Memory B cell (primary cell): ENCODE measurements around the gene HM13.
A peak's percentile ranks its signal among the peaks of the same experiment; 100 is the strongest.
"Not testable (repeated sequence)": the region's sequence is repeated elsewhere in the genome, so short reads cannot be mapped to it uniquely, and the experiment has no call there.

ENCODE experiments used
- ATAC-seq: fragments of 150-1000 bp; cut with Tn5 transposase; 2 replicates; pipeline ENCODE4 v1.10.0; 2021; ENCODE audit warnings: low read depth, mild to moderate bottlenecking, moderate library complexity
- DNase-seq, 2 donors: peaks; one replicate each; pipeline ENCODE4 v3.0.0; 2022; ENCODE audit warnings: low spot score in 2 of 2
- H3K27ac Mint-ChIP-seq: one replicate; pipeline ENCODE4 v1.8.0; 2022; ENCODE audit warnings: mild to moderate bottlenecking, moderate library complexity, mixed read lengths
- H3K27me3 Mint-ChIP-seq: one replicate; pipeline ENCODE4 v1.8.0; 2022; ENCODE audit warnings: mixed read lengths
- H3K36me3 Mint-ChIP-seq: one replicate; pipeline ENCODE4 v1.8.0; 2022; ENCODE audit warnings: mild to moderate bottlenecking, mixed read lengths
- H3K4me1 Mint-ChIP-seq: one replicate; pipeline ENCODE4 v1.8.0; 2022; ENCODE audit warnings: mixed read lengths
- H3K4me3 Mint-ChIP-seq: one replicate; pipeline ENCODE4 v1.8.0; 2022; ENCODE audit warnings: mild to moderate bottlenecking, moderate library complexity, mixed read lengths
- H3K9me3 Mint-ChIP-seq: one replicate; pipeline ENCODE4 v1.8.0; 2022; ENCODE audit warnings: mixed read lengths

HM13 gene

DNA sequence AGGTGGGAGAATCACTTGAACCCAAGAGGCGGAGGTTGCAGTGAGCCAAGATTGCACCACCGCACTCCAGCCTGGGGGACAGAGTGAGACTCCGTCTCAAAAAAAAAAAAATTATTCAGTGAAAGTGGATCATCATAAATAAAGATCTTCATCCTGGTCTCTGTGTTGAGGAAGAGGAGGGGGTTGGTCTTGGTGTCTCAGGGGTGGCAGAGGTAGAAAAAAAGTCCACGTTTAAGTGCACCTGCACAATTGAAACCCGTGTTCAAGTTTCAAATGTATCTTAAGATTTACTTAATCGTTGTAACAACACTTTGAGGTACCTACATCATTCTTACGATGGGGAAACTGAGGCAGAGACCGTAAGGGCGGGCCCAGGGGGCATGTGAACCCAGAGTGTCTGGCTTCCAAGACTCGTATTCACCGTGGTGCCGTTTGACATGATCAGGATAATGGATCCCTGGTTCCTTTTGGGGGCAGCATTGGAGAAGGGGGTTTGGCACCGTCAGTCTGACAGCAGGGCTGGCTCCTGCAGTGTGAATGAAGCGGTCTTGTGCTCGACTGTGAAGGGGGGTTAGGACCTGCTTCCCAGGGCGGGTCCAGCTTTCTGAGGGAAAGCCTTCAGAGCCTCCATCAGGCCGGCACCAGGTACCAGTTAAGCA, 57.9 kb downstream of the HM13 start:
- DNase-seq (no peak), ATAC-seq (no peak)

DNA sequence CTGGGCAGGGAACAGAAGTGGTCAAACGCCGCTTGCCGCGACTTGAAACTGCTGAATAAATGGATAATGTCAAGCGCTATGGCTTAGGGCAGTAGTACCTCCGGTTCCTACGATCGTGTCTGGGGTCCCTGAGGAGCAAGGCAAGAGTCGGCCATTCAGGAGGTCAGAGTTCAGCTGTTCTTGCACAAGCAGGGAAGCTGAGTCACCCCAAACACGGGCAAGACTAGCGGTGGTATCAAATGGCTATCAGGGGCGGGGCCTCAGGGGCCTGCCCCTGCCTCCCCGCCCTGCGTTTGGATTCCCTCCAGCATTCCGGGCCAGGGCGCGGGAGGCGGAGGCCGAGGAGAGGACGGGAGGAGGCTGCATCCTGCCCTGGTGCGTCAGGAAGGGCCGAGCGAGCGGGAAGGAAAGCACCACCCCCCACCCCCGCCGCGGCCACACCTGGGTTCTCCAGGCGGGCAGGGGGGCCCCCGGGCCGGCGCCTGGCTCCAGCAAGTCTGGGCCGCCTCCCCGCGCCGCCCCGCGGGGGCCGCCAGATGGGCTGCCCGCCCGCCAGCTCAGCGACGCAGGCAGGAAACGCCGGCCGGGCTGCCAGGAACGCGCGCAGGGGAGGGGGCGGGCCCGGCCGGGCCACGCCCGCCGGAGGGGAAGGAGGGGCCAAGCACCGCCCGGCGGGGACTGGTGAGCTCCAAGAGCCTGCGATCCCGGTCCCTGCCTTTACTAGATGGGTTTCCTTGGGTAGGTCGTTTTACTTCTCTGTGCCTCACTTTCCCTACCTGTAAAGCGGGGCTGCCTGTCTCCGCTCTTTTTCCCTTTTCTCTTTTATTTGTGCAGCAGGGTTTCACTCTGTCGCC, 58.7 kb downstream of the HM13 start:
- ATAC-seq = peak; percentile 91
- H3K4me1 Mint-ChIP-seq = peaks cover 14% of the 10 kb centered on the region
- no peaks in the 10 kb centered on the region for H3K27me3 Mint-ChIP-seq
- H3K27ac Mint-ChIP-seq = peak overlapping the region; percentile 88
- peaks cover under 1% of the 10 kb centered on the region for H3K36me3 Mint-ChIP-seq
- DNase-seq = peak; percentile 65 to 78
- no peaks in the 10 kb centered on the region for H3K9me3 Mint-ChIP-seq
- H3K4me3 Mint-ChIP-seq = peak overlapping the region; percentile 84

More for the DNA sequence above, 57.9 kb downstream of the HM13 start:
- Mint-ChIP-seq H3K4me1 (peaks cover 21% of the 10 kb centered on the region), H3K4me3 (peak overlapping the region; percentile 84), H3K27me3 (no peaks in the 10 kb centered on the region), H3K27ac (peak overlapping the region; percentile 88), H3K9me3 (no peaks in the 10 kb centered on the region), H3K36me3 (peaks cover 2% of the 10 kb centered on the region)

DNA sequence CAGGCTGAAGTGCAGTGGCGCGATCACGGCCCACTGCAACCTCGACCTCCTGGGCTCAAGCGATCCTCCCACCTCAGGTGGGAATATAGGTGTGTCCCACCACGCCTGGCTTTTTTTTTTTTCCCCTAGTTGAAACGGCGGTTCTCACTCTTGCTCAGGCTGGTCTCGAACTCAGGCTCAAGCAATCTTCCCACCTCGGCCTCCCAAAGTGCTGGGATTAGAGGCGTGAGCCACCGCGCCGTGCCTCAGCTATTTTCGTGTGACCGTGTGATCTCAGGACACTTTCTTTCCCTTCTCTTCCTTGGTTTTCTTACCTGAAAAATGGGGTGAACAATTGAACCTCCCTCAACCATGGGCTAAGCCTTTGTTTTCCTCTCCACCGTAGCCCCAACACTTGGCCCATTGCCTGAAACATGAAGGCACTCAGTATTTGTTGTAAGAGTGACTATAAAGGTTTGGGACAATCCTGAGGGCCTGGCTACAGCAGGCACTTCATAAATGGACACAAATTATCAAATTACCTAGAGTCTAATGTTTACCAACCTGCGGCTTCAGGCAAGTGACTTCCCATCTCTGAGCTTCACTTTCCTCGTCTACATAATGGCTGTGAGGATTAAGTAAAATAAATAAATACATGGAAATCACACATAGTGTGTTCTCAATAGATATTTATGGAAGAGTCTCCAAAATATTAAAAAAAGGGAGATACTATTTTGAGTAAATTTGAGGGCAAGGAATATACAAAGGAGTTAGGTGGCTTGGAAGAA, 59.5 kb downstream of the HM13 start:
- Mint-ChIP-seq H3K36me3 (no peaks in the 10 kb centered on the region), H3K4me3 (peak overlapping the region; percentile 84), H3K27me3 (no peaks in the 10 kb centered on the region), H3K4me1 (peaks cover 14% of the 10 kb centered on the region), H3K27ac (peak overlapping the region; percentile 88), H3K9me3 (no peaks in the 10 kb centered on the region)
- no peak for DNase-seq
- ATAC-seq = no peak

DNA sequence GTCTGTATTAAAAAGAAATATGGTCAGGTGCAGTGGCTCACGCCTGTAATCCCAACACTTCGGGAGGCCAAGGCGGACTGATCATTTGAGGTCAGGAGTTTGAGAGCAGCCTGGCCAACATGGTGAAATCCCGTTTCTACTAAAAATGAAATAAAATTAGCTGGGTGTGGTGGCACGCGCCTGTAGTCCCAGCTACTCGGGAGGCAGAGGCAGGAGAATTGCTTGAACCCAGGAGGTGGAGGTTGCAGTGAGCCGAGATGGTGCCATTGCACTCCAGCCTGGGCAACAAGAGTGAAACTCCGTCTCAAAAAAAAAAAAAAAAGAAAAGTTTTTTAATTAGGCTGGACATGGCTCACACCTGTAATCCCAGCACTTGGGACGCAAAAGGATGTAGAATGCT, 60.7 kb downstream of the HM13 start:
- H3K9me3 Mint-ChIP-seq = not testable (repeated sequence)

DNA sequence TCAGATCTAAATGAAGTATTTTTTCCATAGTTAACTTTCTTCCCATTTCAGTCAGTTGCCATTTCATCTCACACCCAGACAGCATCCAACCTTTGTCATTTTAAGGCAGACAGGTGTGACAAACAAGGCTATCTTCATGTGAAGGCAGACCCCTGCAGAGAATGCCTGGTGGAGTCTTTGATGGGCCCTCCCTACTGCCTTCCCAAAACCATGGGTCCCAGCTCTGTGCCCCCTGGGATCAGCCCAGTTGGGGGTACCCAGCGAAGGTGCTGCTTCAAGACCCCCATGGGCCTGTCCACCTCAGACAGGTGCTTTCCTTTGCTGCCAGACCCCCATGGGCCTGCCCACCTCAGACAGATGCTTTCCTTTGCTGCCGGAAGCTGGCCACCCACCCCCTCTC, 62.5 kb downstream of the HM13 start:
- H3K27ac Mint-ChIP-seq = no peak overlapping the region
- ATAC-seq (no peak), DNase-seq (no peak)
- H3K36me3 Mint-ChIP-seq = no peaks in the 10 kb centered on the region
- H3K4me3 Mint-ChIP-seq = no peak overlapping the region
- peaks cover 2% of the 10 kb centered on the region for H3K27me3 Mint-ChIP-seq
- no peaks in the 10 kb centered on the region for H3K9me3 Mint-ChIP-seq
- peaks cover 14% of the 10 kb centered on the region for H3K4me1 Mint-ChIP-seq

More for the DNA sequence above, 60.7 kb downstream of the HM13 start:
- not testable (repeated sequence) for ATAC-seq, H3K27me3 Mint-ChIP-seq, H3K4me3 Mint-ChIP-seq, H3K36me3 Mint-ChIP-seq, H3K27ac Mint-ChIP-seq, DNase-seq
- H3K4me1 Mint-ChIP-seq = peaks cover 14% of the 10 kb centered on the region

DNA sequence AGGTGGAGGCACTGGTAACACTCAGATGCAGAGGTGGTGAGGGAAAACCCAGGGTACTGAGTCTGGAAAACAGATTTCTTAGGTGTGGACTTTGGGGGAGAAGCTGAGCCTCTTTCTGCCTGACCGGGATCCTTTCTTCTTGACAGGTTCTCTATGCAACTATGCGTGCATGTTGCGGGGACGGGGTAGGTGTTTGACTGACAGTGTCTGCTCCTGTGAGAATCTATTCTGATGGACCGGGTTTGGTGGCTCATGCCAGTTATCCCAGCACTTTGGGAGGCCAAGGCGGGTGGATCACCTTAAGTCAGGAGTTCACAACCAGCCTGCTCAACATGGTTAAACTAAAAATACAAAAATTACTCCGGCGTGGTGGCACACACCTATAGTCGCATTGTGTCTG, 63.0 kb downstream of the HM13 start:
- no peak for DNase-seq
- no peak for ATAC-seq
- Mint-ChIP-seq H3K9me3 (no peaks in the 10 kb centered on the region), H3K27me3 (peaks cover 2% of the 10 kb centered on the region), H3K4me1 (peaks cover 12% of the 10 kb centered on the region), H3K27ac (no peak overlapping the region), H3K4me3 (no peak overlapping the region), H3K36me3 (no peaks in the 10 kb centered on the region)

GRCh38 chr20:31578448-31579138, 64.4 kb downstream of the HM13 start:
- H3K4me1 Mint-ChIP-seq = peaks cover 5% of the 10 kb centered on the region
- no peaks in the 10 kb centered on the region for H3K9me3 Mint-ChIP-seq
- H3K27ac Mint-ChIP-seq = no peak overlapping the region
- H3K27me3 Mint-ChIP-seq = peaks cover 2% of the 10 kb centered on the region
- H3K36me3 Mint-ChIP-seq = no peaks in the 10 kb centered on the region
- no peak overlapping the region for H3K4me3 Mint-ChIP-seq
- DNase-seq (no peak), ATAC-seq (no peak)

DNA sequence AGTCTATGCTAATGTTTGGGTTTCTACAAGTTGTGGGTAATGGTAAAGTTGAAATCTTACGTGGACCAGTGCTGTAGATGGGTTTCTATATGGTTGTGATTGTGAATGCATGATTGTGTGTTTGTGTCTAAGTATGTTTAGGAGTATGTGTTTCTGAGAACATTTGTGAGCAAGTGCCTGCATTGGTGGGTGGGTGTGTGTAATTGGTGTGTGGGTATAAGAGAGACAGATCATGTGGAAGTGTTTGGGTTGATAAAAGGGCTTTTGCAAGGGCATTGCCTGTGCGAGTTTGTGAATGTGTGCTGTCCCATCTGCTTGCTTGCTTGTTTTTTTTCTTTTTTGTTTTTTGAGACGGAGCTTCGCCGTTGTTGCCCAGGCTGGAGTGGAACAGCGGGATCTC, 65.0 kb downstream of the HM13 start:
- H3K9me3 Mint-ChIP-seq = no peaks in the 10 kb centered on the region
- no peak overlapping the region for H3K4me3 Mint-ChIP-seq
- no peak for ATAC-seq
- H3K36me3 Mint-ChIP-seq = no peaks in the 10 kb centered on the region
- DNase-seq = no peak
- peaks cover 2% of the 10 kb centered on the region for H3K27me3 Mint-ChIP-seq
- no peak overlapping the region for H3K27ac Mint-ChIP-seq
- no peaks in the 10 kb centered on the region for H3K4me1 Mint-ChIP-seq

GRCh38 chr20:31579941-31580651, 65.9 kb downstream of the HM13 start:
- H3K36me3 Mint-ChIP-seq, DNase-seq, H3K4me1 Mint-ChIP-seq, H3K27ac Mint-ChIP-seq, H3K4me3 Mint-ChIP-seq, ATAC-seq, H3K9me3 Mint-ChIP-seq, H3K27me3 Mint-ChIP-seq: not testable (repeated sequence)

DNA sequence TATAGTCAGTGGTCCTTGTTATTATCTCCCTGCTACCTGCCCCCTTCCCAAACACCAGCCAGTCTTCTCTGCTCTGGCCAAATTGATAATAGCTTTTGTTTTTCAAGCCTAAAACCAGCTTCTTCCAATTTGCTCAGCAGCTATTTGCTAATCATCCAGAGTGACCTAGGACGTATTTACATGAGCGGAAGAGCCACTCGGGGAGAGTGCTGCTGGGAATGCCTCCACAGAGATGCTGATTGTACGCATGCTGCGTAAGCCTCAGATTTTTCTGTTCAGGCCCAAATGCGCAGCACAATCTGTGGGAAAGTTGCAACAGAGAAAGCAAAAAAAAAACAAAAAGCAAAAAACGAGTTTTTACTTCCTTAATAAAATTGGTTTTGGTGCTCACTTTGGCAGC, 66.5 kb downstream of the HM13 start:
- H3K36me3 Mint-ChIP-seq = no peaks in the 10 kb centered on the region
- no peaks in the 10 kb centered on the region for H3K9me3 Mint-ChIP-seq
- H3K4me3 Mint-ChIP-seq = no peak overlapping the region

GRCh38 chr20:31581391-31581790, 67.1 kb downstream of the HM13 start:
- no peaks in the 10 kb centered on the region for H3K4me1 Mint-ChIP-seq
- H3K4me3 Mint-ChIP-seq = no peak overlapping the region
- peaks cover 5% of the 10 kb centered on the region for H3K27me3 Mint-ChIP-seq
- ATAC-seq (no peak), DNase-seq (no peak)
- no peak overlapping the region for H3K27ac Mint-ChIP-seq
- no peaks in the 10 kb centered on the region for H3K36me3 Mint-ChIP-seq
- no peaks in the 10 kb centered on the region for H3K9me3 Mint-ChIP-seq

More for the DNA sequence above, 66.5 kb downstream of the HM13 start:
- no peak for ATAC-seq
- Mint-ChIP-seq H3K27ac (no peak overlapping the region), H3K27me3 (peaks cover 4% of the 10 kb centered on the region), H3K4me1 (no peaks in the 10 kb centered on the region)
- DNase-seq = no peak

DNA sequence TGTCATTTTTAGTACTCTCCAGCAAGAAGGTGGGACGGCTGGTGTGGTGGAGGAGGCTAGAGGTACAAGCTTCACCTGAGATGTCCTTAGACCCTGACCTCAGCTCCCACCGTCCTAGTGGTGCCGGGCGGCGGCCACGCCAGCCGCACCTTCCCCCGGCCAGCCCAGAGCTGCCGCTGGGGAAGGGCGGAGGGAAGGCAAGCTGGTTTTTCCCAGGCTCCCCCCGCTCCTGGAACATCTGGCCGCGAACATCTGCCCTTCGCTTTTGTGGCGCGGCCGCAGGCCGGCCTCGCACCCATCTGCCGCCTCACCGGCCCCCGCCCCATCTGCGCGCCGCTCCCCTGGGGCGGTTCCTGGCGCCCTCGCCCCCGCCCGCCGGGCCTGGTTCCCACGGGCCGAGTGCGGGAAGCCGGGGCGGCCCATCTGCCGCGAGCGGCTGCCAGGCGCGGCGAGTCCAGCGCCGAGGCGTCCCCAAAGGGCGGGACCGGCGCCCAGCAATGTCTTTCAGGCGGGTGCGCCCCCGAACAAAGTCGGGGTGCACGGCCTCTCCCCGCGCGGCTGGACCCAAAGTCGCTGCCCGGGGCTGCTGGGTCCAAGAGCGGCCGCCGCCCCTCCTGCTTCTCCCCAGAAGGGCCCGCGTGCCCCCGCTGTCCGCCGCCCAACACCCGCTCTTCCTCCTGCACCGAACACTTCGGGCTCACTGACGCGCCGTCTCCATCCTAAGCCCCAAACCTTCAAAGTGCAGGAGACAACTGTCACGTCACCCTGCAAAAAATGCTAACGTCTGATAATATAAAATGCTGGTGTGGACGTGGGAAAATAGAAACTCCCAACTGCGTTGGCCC, 73.5 kb downstream of the HM13 start:
- peak; percentile 43 for ATAC-seq
- peaks cover 10% of the 10 kb centered on the region for H3K27me3 Mint-ChIP-seq

More for the DNA sequence above, 73.5 kb downstream of the HM13 start:
- Mint-ChIP-seq H3K36me3 (no peaks in the 10 kb centered on the region), H3K4me3 (peak overlapping the region; percentile 77), H3K9me3 (no peaks in the 10 kb centered on the region), H3K4me1 (peaks cover 5% of the 10 kb centered on the region), H3K27ac (no peak overlapping the region)
- no peak for DNase-seq
